ENCODE results near the gene PAIP2.
A peak's percentile ranks its signal among the peaks of the same experiment; 100 is the strongest.
"Not testable (repeated sequence)": the region's sequence is repeated elsewhere in the genome, so short reads cannot be mapped to it uniquely, and the experiment has no call there.

PAIP2 gene

GRCh38 chr5:139341689-139342422 is at the start of gene PAIP2:
Gene PAIP2 (plus strand): TSS chr5:139341854. CDS start chr5:139363785, 21,931 bp downstream.
- DNase-seq, result peak; percentile 60 to 99 (median 94)

GRCh38 chr5:139293202-139293506 is 48.5 kb upstream of the PAIP2 start:
- no peak for DNase-seq

- peak in 55 of 56 donors; percentile 70 to 96 (median 90) for DNase-seq
These were observed 47.9 kb upstream of the PAIP2 start, which contains the start of gene MATR3 for GRCh38 chr5:139293507-139294373. Gene MATR3 (plus strand): TSS chr5:139293740. CDS start chr5:139307416, 13,676 bp downstream.

GRCh38 chr5:139294374-139295165 is 47.1 kb upstream of the PAIP2 start:
- peak in 54 of 56 donors; percentile 12 to 86 (median 62) for DNase-seq

- no peak for DNase-seq
These were observed 46.2 kb upstream of the PAIP2 start for GRCh38 chr5:139295346-139296057.

GRCh38 chr5:139296198-139296597 is 45.5 kb upstream of the PAIP2 start:
- no peak for DNase-seq

- no peak for DNase-seq
These were observed 44.8 kb upstream of the PAIP2 start for GRCh38 chr5:139296862-139297326.

GRCh38 chr5:139297439-139298133 is 44.1 kb upstream of the PAIP2 start:
- DNase-seq, result no peak

GRCh38 chr5:139298242-139298641 is 43.4 kb upstream of the PAIP2 start:
- DNase-seq, result no peak

- DNase-seq, result no peak
These were observed 42.2 kb upstream of the PAIP2 start for GRCh38 chr5:139299486-139299885.

GRCh38 chr5:139301808-139302499 is 39.7 kb upstream of the PAIP2 start:
- DNase-seq, result no peak

- no peak for DNase-seq
These were observed 37.0 kb upstream of the PAIP2 start for GRCh38 chr5:139304391-139305324.

- DNase-seq, result no peak
These were observed 35.5 kb upstream of the PAIP2 start for GRCh38 chr5:139306197-139306596.

GRCh38 chr5:139306628-139307379 is 34.9 kb upstream of the PAIP2 start:
- no peak for DNase-seq

GRCh38 chr5:139308797-139309196 is 32.9 kb upstream of the PAIP2 start:
- DNase-seq, result no peak

- DNase-seq, result not testable (repeated sequence)
These were observed 30.9 kb upstream of the PAIP2 start for GRCh38 chr5:139310715-139311186.

GRCh38 chr5:139312075-139312474 is 29.6 kb upstream of the PAIP2 start:
- no peak for DNase-seq
